HG03575 (cell line): Measurements from ENCODE around the gene DCC.

Source experiments
- ATAC-seq: cut with Tn5 transposase; IDR thresholded peaks from one replicate; pipeline ENCODE4 v1.9.1; 2021; ENCODE audit not compliant: unreplicated experiment, insufficient number of reproducible peaks, low FRiP score; ENCODE audit errors: extremely low read depth

DCC gene

DNA sequence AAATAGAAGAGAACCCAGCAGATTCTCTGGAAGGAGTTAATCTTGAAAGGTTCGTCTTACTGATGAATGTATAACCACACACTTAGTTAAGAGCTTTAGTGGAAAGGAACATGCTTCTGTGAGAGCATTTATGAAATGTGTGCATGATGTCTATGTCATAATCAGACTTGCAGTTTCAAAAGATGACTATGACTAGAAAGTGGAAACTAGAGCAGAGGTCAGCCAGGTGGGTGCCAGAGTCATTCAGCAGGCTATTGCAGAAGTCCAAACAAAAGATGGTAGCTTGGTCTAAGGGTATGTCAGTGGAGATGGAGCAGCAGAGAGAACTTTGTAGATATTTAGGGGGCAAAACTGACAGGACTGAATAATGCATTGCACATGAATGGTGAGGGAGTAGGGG is 825.8 kb downstream of the DCC start:
- no peak for ATAC-seq

DNA sequence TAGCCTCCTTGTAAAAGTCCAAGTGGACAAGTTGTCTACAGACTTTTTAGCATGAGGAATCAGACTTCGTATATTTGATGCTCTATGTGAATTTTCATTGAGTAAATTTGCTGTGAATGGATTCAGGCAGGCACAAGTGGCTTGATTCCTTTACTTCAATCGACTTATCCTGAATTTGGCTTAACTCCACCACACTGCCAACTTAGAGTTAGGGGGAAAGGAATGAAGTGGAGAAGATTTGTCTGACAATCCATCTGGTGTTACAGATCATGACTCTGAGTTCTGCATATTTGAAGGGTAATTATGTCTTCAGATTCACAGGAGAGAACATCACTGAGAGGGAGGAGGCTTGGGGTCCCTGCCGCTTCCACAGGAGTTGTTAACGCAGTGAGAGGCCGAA is 829.3 kb downstream of the DCC start:
- ATAC-seq: no peak

- ATAC-seq: no peak
Measured at GRCh38 chr18:53191634-53192033, 851.6 kb downstream of the DCC start.

GRCh38 chr18:53193870-53194269 is 853.9 kb downstream of the DCC start:
- ATAC-seq: no peak

GRCh38 chr18:53219853-53220252 is 879.9 kb downstream of the DCC start:
- no peak for ATAC-seq

DNA sequence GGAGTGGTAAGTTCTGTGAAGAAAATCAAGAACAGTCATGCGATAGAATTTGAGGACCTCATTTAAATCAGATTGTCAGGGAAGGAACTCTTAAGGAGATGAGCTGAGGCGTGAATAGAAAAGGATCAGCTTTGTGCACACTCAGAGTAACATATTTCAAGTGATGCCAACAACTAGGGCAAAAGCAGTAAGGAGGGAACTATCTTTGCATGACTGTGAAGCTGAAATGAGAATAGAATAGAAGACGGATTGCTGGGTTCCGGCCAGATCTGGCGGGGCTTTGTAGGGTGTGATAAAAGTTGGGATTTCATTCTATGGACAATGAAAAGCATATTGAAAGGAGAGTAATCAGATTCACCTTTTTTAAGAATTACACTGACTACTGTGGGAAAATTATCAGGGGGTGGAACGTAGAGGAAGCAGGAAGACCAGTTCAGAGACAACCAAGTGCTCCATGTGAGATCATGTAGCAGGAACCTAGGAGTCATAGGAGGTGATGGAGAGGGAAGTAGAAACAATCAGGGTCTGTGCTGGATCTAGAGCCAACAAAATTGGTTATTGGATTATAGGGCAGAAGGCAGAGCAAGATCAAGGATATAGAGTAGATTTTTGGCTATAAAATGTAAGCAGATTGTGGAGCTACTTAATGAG is 884.3 kb downstream of the DCC start:
- no peak for ATAC-seq

GRCh38 chr18:53225567-53226325 is 885.7 kb downstream of the DCC start:
- no peak for ATAC-seq

- no peak for ATAC-seq
Measured at GRCh38 chr18:53234610-53235009, 894.6 kb downstream of the DCC start.

DNA sequence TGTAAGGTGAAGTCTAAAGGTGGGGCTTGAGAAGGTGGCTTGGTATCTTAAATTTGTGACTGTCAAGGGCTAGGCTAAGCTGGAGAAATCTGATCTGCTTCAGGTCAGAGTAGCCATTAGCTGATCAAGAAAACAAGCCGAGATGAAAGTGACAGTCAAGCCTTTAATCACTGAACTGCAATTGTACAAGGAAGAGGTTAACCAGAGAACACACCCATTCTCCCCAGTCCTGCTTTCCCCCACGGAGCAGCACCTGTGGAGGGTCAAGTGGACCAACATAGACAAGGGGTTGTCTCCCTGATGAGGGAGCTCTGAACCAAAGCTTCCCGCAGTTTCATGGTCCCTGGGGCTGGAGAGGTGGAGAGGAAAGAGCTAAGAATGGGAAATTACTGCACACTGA is 901.2 kb downstream of the DCC start:
- no peak for ATAC-seq

DNA sequence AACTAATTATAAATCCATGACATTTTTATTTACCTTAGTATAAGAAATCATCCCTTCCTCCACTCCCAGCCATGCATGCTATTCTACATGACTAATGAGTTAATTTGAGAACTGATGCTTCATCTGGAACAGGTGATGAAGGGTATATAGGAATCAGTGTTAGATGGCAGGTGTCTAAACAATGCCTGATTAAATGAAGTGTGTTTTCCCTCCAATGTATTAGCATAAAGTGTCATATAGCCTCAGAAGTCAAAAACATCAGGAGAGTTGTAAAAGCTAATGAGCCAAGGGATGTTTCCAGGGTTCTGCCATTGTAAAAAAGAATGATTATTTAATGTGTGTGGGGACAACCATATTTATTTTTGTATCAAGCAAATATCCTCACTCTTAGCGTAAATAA is 913.8 kb downstream of the DCC start:
- no peak for ATAC-seq

GRCh38 chr18:53254265-53254664 is 914.3 kb downstream of the DCC start:
- ATAC-seq: no peak

GRCh38 chr18:53261241-53261640 is 921.2 kb downstream of the DCC start:
- ATAC-seq: no peak

- no peak for ATAC-seq
Measured at GRCh38 chr18:53266850-53267249, 926.9 kb downstream of the DCC start.

DNA sequence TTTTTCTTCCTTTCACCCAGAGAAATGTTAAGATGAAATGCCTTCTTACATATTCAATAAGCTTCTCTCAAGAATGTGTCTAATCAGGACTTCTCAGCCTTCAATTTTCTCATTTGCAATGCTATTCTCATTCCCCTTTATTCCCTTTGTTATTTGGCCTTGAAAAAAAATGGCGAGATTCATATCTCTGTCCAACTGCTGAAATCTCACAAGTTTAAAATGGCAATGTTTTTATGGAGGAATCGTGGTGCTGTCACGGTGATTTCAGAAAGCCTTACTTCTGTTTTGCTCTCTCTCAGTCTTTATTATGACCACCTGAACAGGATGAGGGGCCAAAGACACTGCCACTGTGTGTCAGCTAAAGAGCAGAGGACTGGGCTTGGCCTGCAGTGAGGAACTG is 928.5 kb downstream of the DCC start:
- ATAC-seq: no peak

DNA sequence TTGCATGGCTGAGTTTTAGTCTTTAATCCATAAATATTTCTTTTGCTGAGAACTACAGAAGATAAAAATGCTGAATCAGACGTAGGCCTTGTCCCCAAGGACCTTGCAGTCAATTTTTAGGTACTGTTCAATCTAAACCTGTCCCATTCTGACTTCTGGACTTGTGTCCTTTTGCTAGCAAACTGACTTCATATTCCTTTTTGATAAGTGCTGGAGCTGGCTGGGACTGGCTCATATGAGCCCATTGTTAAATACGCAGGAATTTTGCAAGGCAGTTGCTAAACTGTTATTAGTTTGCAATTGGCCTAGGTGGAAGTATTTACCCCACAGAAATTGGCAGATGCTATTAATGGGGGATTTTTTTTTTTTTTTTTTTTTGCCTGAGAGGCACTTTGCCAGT is 941.4 kb downstream of the DCC start:
- no peak for ATAC-seq

DNA sequence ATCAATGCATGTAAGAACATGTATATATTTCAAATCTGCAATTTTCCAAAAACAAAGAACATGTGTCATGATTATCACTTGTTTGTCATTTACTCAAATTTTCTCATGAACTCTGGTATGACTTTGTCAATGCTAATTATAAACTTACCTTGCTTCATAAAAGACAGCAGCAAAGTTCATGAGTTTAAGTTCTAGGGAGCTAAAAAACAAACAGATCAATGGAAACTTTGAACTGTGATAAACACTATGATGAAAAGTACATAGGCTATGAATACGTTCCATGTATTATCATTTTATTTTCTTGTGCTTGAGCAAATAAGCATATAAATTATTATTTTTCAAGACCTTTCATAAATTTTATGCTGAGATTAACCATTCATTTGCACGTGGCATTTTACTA is 943.7 kb downstream of the DCC start:
- ATAC-seq: no peak

GRCh38 chr18:53305461-53305860 is 965.5 kb downstream of the DCC start:
- ATAC-seq: no peak

DNA sequence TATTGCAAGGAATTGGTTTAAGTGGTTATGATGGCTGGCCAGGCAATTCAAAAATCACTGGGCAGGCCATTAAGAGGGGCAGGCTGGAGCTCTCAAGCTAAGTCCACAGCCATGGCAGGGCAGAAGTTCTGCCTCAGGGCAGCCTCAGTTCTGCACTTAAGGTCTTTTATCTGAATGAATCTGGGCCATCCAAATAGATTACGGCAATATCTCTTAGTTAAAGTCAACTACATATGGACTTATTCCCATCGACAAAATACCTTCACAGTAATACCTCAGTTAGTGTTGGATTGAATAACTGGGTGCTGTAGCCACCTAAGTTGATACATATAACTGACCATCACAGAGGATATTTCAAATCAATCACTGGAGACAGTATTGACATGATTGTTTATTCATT is 979.6 kb downstream of the DCC start:
- ATAC-seq: no peak

DNA sequence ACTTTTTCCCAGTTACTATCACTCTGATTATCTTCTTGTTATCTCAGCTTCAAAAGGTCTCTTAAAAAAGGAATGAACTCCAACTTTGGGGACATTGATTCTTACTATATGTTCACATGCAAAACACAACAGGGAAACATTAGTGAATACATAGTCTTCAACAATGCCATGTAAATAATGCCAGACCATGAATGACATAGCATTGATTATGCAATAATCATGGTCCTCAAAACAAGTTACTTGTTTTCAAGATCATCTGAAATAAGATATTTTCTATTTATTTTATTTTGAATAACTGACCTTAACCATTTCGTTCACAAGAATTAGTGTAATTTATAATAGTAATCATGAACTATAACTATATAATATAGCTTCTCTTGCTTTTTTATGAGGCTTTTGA is 982.2 kb downstream of the DCC start:
- ATAC-seq: no peak

- no peak for ATAC-seq
Measured at GRCh38 chr18:53324353-53324752, 984.4 kb downstream of the DCC start.
